K562 (cell line): ENCODE data around the gene SCYGR3.

Source experiments
- ATF6 ChIP-seq: sonication (generic); formaldehyde crosslinking; IDR thresholded peaks from 2 replicates; pipeline ENCODE4 v1.4.0; 2020; ENCODE audit warnings: mild to moderate bottlenecking, missing genetic modification reagents
- EWSR1 ChIP-seq: fragments of 450-650 bp; IDR thresholded peaks from 2 replicates; pipeline ENCODE4 v1.6.1; 2018; ENCODE audit warnings: borderline replicate concordance, mild to moderate bottlenecking, low read depth, moderate library complexity; ENCODE audit not compliant: partially characterized antibody
- NEUROD1 ChIP-seq: fragments of 150-350 bp; IDR thresholded peaks from 2 replicates; pipeline ENCODE4 v1.6.1; 2014; ENCODE audit warnings: borderline replicate concordance, low read length, low read depth; ENCODE audit not compliant: partially characterized antibody
- NR3C1 ChIP-seq: sonication (generic); formaldehyde crosslinking; IDR thresholded peaks from 2 replicates; pipeline ENCODE4 v1.8.1; 2022; ENCODE audit warnings: missing genetic modification reagents
- THAP7 ChIP-seq: fragments of 250-450 bp; sonication (Bioruptor Pico); IDR thresholded peaks from 2 replicates; pipeline ENCODE4 v1.5.0; 2021
- USF2 ChIP-seq: sonication (generic); formaldehyde crosslinking; IDR thresholded peaks from 2 replicates; pipeline ENCODE4 v1.5.0; 2020; ENCODE audit warnings: missing genetic modification reagents

GRCh38 chr2:227623226-227623625 is 8.6 kb upstream of the SCYGR3 start:
- TF ChIP-seq THAP7 (CRISPR knock-in tag) = no peak
- TF ChIP-seq EWSR1 = no peak
- no peak for TF ChIP-seq ATF6 (CRISPR knock-in tag)
- no peak for TF ChIP-seq NEUROD1
- no peak for TF ChIP-seq NR3C1 (CRISPR knock-in tag)
- no peak for TF ChIP-seq USF2
